Stomach (tissue), 4 donors: ENCODE measurements around the gene CAPN7.

Experiments used
- POLR2A ChIP-seq, 4 donors: fragments of 450-650 bp; IDR thresholded peaks; one replicate each; pipeline ENCODE4 v1.6.1; 2016; ENCODE audit warnings: antibody characterized with exemption in 4 of 4, control low read depth in 2 of 4, mild to moderate bottlenecking in 1 of 4, moderate library complexity in 1 of 4
- POLR2AphosphoS5 ChIP-seq, 3 donors: sonication (generic); formaldehyde crosslinking; IDR thresholded peaks; one replicate each; pipeline ENCODE4 v1.6.1; 2016; ENCODE audit warnings: antibody characterized with exemption in 3 of 3
- TF ChIP-seq, protein P1 (sequence below), 7 experiments: fragments of 450-650 bp in 4 of 7; fragments of 200-600 bp in 3 of 7; sonication (generic) in 3 of 7; IDR thresholded peaks; one replicate each; pipeline ENCODE4 v1.5.1; 2016 to 2019; ENCODE audit warnings: antibody characterized with exemption in 7 of 7, control low read depth in 2 of 7, mild to moderate bottlenecking in 1 of 7

DNA sequence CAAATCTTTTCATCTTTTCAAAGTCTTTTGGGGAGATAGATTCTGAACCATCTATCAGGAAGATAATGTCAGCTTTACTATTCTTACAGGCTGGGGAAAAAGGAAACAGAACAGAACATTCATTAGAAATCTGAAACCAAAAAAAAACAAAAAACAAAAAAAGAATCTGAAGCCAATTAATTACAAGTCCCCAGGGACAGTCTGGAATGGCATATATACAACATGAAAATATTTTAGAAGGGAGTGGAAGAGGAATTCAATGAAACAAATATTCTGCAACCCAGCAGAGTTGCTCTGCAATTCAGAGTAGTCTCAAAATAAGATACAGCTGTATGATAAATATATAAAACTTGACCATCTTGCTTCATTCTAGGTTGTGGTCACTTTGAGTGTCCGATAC lies 41.7 kb upstream of the CAPN7 start:
- TF ChIP-seq, protein P1, sequence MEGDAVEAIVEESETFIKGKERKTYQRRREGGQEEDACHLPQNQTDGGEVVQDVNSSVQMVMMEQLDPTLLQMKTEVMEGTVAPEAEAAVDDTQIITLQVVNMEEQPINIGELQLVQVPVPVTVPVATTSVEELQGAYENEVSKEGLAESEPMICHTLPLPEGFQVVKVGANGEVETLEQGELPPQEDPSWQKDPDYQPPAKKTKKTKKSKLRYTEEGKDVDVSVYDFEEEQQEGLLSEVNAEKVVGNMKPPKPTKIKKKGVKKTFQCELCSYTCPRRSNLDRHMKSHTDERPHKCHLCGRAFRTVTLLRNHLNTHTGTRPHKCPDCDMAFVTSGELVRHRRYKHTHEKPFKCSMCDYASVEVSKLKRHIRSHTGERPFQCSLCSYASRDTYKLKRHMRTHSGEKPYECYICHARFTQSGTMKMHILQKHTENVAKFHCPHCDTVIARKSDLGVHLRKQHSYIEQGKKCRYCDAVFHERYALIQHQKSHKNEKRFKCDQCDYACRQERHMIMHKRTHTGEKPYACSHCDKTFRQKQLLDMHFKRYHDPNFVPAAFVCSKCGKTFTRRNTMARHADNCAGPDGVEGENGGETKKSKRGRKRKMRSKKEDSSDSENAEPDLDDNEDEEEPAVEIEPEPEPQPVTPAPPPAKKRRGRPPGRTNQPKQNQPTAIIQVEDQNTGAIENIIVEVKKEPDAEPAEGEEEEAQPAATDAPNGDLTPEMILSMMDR (IDR thresholded peaks at IDR 0.05): no peak
- TF ChIP-seq POLR2A (IDR thresholded peaks at IDR 0.05) (no peak), POLR2AphosphoS5 (IDR thresholded peaks at IDR 0.05) (no peak)
